GM23338 (cell line): ENCODE measurements around the gene CHD2. TPM values are rescaled to one million over a fixed set of nuclear protein-coding genes. Genes with fewer than 3 reads are reported as not detected.

Experiments used
- ATAC-seq: fragments of 200-7000 bp; cut with Tn5 transposase; 3 replicates; pipeline ENCODE4 v1.9.1; 2020
- DNase-seq: peaks from one replicate; pipeline ENCODE4 v3.0.0-alpha.2; 2015; ENCODE audit warnings: low spot score
- H2AFZ ChIP-seq: fragments of 200-600 bp; sonication (generic); 2 replicates; pipeline ENCODE4 v1.8.0; 2016; ENCODE audit warnings: antibody characterized with exemption, mild to moderate bottlenecking, moderate library complexity
- H3F3A ChIP-seq: fragments of 200-600 bp; sonication (generic); replicated peaks from 2 replicates; pipeline ENCODE4 v1.8.0; 2017; ENCODE audit warnings: antibody characterized with exemption, mixed run types, low read depth
- H3K27ac ChIP-seq: fragments of 200-600 bp; sonication (generic); 2 replicates; pipeline ENCODE4 v1.6.1; 2016; ENCODE audit warnings: low read depth
- H3K27me3 ChIP-seq: fragments of 200-600 bp; sonication (generic); 2 replicates; pipeline ENCODE4 v1.8.0; 2016; ENCODE audit warnings: mild to moderate bottlenecking, mixed run types, moderate library complexity; ENCODE audit not compliant: insufficient read depth
- H3K36me3 ChIP-seq: fragments of 200-600 bp; sonication (generic); 2 replicates; pipeline ENCODE4 v1.8.0; 2016; ENCODE audit warnings: mild to moderate bottlenecking; ENCODE audit not compliant: insufficient read depth
- H3K4me1 ChIP-seq: fragments of 200-600 bp; sonication (generic); 2 replicates; pipeline ENCODE4 v1.8.0; 2016; ENCODE audit warnings: mild to moderate bottlenecking, moderate library complexity; ENCODE audit not compliant: insufficient read depth
- H3K4me2 ChIP-seq: fragments of 200-600 bp; sonication (generic); 2 replicates; pipeline ENCODE4 v1.7.1; 2017; ENCODE audit warnings: mixed run types
- H3K4me3 ChIP-seq: fragments of 200-600 bp; sonication (generic); 2 replicates; pipeline ENCODE4 v1.6.1; 2016; ENCODE audit warnings: mixed run types
- H3K79me2 ChIP-seq: fragments of 200-600 bp; sonication (generic); replicated peaks from 2 replicates; pipeline ENCODE4 v1.8.0; 2017; ENCODE audit warnings: mild to moderate bottlenecking; ENCODE audit not compliant: insufficient read depth
- H3K9me2 ChIP-seq: fragments of 200-600 bp; sonication (generic); 2 replicates; pipeline ENCODE4 v1.8.0; 2017; ENCODE audit not compliant: insufficient read depth
- H4K20me1 ChIP-seq: fragments of 200-600 bp; sonication (generic); replicated peaks from 2 replicates; pipeline ENCODE4 v1.8.0; 2017; ENCODE audit warnings: mild to moderate bottlenecking; ENCODE audit not compliant: insufficient read depth
- H3K27ac Mint-ChIP-seq: 2 replicates; pipeline ENCODE4 v1.8.0; 2020; ENCODE audit warnings: inconsistent platforms, mild to moderate bottlenecking, moderate library complexity, mixed read lengths
- H3K27me3 Mint-ChIP-seq: 3 replicates; pipeline ENCODE4 v1.8.0; 2022; ENCODE audit warnings: low read depth, mild to moderate bottlenecking, moderate library complexity, mixed read lengths, inconsistent platforms; ENCODE audit not compliant: insufficient read depth, poor library complexity
- H3K36me3 Mint-ChIP-seq: 3 replicates; pipeline ENCODE4 v1.8.0; 2021; ENCODE audit warnings: low read depth, mild to moderate bottlenecking, inconsistent platforms, moderate library complexity, mixed read lengths
- H3K4me1 Mint-ChIP-seq: 3 replicates; pipeline ENCODE4 v1.8.0; 2020; ENCODE audit warnings: mild to moderate bottlenecking, inconsistent platforms, mixed read lengths
- H3K4me3 Mint-ChIP-seq: 3 replicates; pipeline ENCODE4 v1.8.0; 2021; ENCODE audit warnings: moderate library complexity, mild to moderate bottlenecking, inconsistent platforms, mixed read lengths
- H3K9me3 Mint-ChIP-seq: 3 replicates; pipeline ENCODE4 v1.8.0; 2020; ENCODE audit warnings: moderate library complexity, mild to moderate bottlenecking, inconsistent platforms, mixed read lengths
- CREB1 ChIP-seq: fragments of 250-450 bp; sonication (Bioruptor Pico); IDR thresholded peaks from 2 replicates; pipeline ENCODE4 v1.5.0; 2020; ENCODE audit warnings: low read depth, mild to moderate bottlenecking, moderate library complexity
- EZH2 ChIP-seq: fragments of 200-600 bp; sonication (generic); IDR thresholded peaks from one replicate; pipeline ENCODE4 v1.8.0; 2017; ENCODE audit warnings: antibody characterized with exemption, mild to moderate bottlenecking, low read depth; ENCODE audit not compliant: unreplicated experiment
- EZH2phosphoT487 ChIP-seq: fragments of 200-600 bp; sonication (generic); IDR thresholded peaks from one replicate; pipeline ENCODE4 v1.8.1; 2018; ENCODE audit warnings: antibody characterized with exemption; ENCODE audit not compliant: unreplicated experiment
- NANOG ChIP-seq: IDR thresholded peaks from 2 replicates; pipeline ENCODE4 v1.6.1; 2016; ENCODE audit warnings: antibody characterized with exemption, borderline replicate concordance
- POLR2AphosphoS5 ChIP-seq: IDR thresholded peaks from 2 replicates; pipeline ENCODE4 v1.6.1; 2016; ENCODE audit warnings: antibody characterized with exemption, low read depth
- STAT1 ChIP-seq: IDR thresholded peaks from one replicate; pipeline ENCODE4 v1.6.1; 2016; ENCODE audit warnings: antibody characterized with exemption; ENCODE audit not compliant: unreplicated experiment
- ZNF114 ChIP-seq: fragments of 250-450 bp; sonication (Bioruptor Pico); IDR thresholded peaks from 2 replicates; pipeline ENCODE4 v1.5.0; 2020; ENCODE audit warnings: mild to moderate bottlenecking, moderate library complexity
- ZNF331 ChIP-seq: fragments of 250-450 bp; sonication (Bioruptor Pico); IDR thresholded peaks from 2 replicates; pipeline ENCODE4 v1.5.0; 2020; ENCODE audit warnings: low read depth, mild to moderate bottlenecking, moderate library complexity
- polyA plus RNA-seq: library from polyadenylated mRNA; unstranded; fragments of >200 nt; fragmentation: Nextera tagmentation; extraction: Ambion mirVana; gene quantifications from 2 replicates; pipeline ENCODE4 v1.2.1, GENCODE V29; 2016
- total RNA-seq: library from RNA; depleted of rRNA; stranded (reverse); fragments of >200 nt; shearing (Covaris generic); gene quantifications from 2 replicates; pipeline ENCODE4 v1.2.3, GENCODE V29; 2014
- TF ChIP-seq, protein P1 (sequence below): IDR thresholded peaks from 2 replicates; pipeline ENCODE4 v1.6.1; 2016; ENCODE audit warnings: antibody characterized with exemption
- TF ChIP-seq, protein P2 (sequence below): IDR thresholded peaks from one replicate; pipeline ENCODE4 v1.6.1; 2018; ENCODE audit warnings: antibody characterized with exemption; ENCODE audit not compliant: unreplicated experiment
- TF ChIP-seq, protein P3 (sequence below), 2 experiments: fragments of 200-600 bp in 1 of 2; sonication (generic) in 1 of 2; conservative IDR thresholded peaks; 2 replicates each; pipeline versions ENCODE4 v1.5.1 to v1.6.1; 2016 to 2017; ENCODE audit warnings: antibody characterized with exemption in 2 of 2, low read depth in 2 of 2, mild to moderate bottlenecking in 2 of 2, moderate library complexity in 1 of 2
- TF ChIP-seq, protein P4 (sequence below): fragments of 250-450 bp; sonication (Bioruptor Pico); IDR thresholded peaks from 2 replicates; pipeline ENCODE4 v1.5.0; 2020; ENCODE audit warnings: mild to moderate bottlenecking, moderate library complexity

The CHD2 gene
- total and polyA plus RNA-seq, 2 experiments from 2014 or later = 119 to 130 TPM

DNA sequence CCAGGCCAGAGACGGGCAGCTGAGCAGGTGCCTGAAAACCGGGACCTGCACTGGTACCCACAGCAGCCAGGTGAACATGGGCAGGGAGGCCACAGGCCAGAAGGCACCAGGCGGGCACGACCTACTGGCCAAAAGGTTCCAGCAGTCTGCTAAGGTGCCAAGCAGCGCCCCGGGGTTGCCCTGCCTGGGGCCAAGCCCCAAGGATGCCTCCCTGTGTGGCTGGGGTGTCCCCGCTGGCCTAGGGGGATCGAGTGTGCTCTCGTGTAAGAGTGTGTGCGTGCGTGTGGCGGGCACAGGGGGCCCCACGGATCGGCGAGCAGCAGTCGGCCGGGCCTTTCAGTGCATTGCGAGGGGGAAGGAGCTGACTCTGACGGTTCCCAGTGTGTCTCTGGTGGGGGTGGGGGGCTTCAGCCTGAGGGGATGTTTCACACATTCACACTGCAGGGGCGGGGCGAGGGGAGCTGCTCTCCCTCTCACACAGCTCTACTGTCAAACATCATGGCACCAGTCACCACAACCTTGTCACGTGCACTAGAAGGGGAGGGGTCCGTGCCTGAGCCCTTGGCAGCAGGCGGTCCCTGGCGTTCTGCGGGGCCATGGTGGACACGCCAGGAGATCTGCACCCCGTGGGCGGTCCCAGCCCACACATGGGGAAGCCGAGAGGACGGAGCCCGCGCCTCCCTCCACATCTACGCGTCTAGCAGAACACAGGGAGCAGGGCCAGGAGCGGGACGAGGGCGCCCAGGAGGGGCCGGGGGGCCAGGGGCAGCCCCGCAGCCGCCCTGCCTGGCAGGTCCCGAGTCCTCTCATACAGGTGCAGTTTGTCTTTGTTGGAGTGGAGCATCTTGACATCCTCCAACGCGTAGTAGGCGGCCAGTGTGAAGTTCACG lies 144.4 kb downstream of the CHD2 start:
- Histone ChIP-seq H3K79me2 (no peaks in the 10 kb centered on the region), H4K20me1 (peaks cover 6% of the 10 kb centered on the region; the same call in 1 of the 2 replicates), H3K27me3 (no peaks in the 10 kb centered on the region), H2AFZ (no peak overlapping the region), H3K4me3 (no peak overlapping the region), H3K27ac (no peak overlapping the region), H3K4me2 (no peak overlapping the region), H3K9me2 (no peaks in the 10 kb centered on the region), H3F3A (no peaks in the 10 kb centered on the region), H3K36me3 (peaks cover 3% of the 10 kb centered on the region; the same call in 1 of the 2 replicates), H3K4me1 (no peaks in the 10 kb centered on the region)
- Mint-ChIP-seq H3K27me3 (peaks cover 18% of the 10 kb centered on the region), H3K27ac (no peak overlapping the region), H3K4me3 (no peak overlapping the region), H3K9me3 (peaks cover 18% of the 10 kb centered on the region), H3K4me1 (peaks cover 3% of the 10 kb centered on the region; the same call in 1 of the 3 replicates), H3K36me3 (peaks cover 69% of the 10 kb centered on the region)
- DNase-seq (no peak), ATAC-seq (no peak)
- TF ChIP-seq, protein P1, sequence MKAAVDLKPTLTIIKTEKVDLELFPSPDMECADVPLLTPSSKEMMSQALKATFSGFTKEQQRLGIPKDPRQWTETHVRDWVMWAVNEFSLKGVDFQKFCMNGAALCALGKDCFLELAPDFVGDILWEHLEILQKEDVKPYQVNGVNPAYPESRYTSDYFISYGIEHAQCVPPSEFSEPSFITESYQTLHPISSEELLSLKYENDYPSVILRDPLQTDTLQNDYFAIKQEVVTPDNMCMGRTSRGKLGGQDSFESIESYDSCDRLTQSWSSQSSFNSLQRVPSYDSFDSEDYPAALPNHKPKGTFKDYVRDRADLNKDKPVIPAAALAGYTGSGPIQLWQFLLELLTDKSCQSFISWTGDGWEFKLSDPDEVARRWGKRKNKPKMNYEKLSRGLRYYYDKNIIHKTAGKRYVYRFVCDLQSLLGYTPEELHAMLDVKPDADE = no peak
- TF ChIP-seq NANOG (no peak), EZH2phosphoT487 (no peak), ZNF331 (CRISPR knock-in tag) (no peak), CREB1 (CRISPR knock-in tag) (no peak), STAT1 (no peak), ZNF114 (CRISPR knock-in tag) (no peak), EZH2 (no peak), POLR2AphosphoS5 (no peak)
- TF ChIP-seq, protein P2, sequence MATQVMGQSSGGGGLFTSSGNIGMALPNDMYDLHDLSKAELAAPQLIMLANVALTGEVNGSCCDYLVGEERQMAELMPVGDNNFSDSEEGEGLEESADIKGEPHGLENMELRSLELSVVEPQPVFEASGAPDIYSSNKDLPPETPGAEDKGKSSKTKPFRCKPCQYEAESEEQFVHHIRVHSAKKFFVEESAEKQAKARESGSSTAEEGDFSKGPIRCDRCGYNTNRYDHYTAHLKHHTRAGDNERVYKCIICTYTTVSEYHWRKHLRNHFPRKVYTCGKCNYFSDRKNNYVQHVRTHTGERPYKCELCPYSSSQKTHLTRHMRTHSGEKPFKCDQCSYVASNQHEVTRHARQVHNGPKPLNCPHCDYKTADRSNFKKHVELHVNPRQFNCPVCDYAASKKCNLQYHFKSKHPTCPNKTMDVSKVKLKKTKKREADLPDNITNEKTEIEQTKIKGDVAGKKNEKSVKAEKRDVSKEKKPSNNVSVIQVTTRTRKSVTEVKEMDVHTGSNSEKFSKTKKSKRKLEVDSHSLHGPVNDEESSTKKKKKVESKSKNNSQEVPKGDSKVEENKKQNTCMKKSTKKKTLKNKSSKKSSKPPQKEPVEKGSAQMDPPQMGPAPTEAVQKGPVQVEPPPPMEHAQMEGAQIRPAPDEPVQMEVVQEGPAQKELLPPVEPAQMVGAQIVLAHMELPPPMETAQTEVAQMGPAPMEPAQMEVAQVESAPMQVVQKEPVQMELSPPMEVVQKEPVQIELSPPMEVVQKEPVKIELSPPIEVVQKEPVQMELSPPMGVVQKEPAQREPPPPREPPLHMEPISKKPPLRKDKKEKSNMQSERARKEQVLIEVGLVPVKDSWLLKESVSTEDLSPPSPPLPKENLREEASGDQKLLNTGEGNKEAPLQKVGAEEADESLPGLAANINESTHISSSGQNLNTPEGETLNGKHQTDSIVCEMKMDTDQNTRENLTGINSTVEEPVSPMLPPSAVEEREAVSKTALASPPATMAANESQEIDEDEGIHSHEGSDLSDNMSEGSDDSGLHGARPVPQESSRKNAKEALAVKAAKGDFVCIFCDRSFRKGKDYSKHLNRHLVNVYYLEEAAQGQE = no peak
- TF ChIP-seq, protein P3, sequence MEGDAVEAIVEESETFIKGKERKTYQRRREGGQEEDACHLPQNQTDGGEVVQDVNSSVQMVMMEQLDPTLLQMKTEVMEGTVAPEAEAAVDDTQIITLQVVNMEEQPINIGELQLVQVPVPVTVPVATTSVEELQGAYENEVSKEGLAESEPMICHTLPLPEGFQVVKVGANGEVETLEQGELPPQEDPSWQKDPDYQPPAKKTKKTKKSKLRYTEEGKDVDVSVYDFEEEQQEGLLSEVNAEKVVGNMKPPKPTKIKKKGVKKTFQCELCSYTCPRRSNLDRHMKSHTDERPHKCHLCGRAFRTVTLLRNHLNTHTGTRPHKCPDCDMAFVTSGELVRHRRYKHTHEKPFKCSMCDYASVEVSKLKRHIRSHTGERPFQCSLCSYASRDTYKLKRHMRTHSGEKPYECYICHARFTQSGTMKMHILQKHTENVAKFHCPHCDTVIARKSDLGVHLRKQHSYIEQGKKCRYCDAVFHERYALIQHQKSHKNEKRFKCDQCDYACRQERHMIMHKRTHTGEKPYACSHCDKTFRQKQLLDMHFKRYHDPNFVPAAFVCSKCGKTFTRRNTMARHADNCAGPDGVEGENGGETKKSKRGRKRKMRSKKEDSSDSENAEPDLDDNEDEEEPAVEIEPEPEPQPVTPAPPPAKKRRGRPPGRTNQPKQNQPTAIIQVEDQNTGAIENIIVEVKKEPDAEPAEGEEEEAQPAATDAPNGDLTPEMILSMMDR (conservative IDR thresholded peaks at IDR 0.05; ENCODE audit: low read depth in 2 of 2) = no peak
- TF ChIP-seq, protein P4, sequence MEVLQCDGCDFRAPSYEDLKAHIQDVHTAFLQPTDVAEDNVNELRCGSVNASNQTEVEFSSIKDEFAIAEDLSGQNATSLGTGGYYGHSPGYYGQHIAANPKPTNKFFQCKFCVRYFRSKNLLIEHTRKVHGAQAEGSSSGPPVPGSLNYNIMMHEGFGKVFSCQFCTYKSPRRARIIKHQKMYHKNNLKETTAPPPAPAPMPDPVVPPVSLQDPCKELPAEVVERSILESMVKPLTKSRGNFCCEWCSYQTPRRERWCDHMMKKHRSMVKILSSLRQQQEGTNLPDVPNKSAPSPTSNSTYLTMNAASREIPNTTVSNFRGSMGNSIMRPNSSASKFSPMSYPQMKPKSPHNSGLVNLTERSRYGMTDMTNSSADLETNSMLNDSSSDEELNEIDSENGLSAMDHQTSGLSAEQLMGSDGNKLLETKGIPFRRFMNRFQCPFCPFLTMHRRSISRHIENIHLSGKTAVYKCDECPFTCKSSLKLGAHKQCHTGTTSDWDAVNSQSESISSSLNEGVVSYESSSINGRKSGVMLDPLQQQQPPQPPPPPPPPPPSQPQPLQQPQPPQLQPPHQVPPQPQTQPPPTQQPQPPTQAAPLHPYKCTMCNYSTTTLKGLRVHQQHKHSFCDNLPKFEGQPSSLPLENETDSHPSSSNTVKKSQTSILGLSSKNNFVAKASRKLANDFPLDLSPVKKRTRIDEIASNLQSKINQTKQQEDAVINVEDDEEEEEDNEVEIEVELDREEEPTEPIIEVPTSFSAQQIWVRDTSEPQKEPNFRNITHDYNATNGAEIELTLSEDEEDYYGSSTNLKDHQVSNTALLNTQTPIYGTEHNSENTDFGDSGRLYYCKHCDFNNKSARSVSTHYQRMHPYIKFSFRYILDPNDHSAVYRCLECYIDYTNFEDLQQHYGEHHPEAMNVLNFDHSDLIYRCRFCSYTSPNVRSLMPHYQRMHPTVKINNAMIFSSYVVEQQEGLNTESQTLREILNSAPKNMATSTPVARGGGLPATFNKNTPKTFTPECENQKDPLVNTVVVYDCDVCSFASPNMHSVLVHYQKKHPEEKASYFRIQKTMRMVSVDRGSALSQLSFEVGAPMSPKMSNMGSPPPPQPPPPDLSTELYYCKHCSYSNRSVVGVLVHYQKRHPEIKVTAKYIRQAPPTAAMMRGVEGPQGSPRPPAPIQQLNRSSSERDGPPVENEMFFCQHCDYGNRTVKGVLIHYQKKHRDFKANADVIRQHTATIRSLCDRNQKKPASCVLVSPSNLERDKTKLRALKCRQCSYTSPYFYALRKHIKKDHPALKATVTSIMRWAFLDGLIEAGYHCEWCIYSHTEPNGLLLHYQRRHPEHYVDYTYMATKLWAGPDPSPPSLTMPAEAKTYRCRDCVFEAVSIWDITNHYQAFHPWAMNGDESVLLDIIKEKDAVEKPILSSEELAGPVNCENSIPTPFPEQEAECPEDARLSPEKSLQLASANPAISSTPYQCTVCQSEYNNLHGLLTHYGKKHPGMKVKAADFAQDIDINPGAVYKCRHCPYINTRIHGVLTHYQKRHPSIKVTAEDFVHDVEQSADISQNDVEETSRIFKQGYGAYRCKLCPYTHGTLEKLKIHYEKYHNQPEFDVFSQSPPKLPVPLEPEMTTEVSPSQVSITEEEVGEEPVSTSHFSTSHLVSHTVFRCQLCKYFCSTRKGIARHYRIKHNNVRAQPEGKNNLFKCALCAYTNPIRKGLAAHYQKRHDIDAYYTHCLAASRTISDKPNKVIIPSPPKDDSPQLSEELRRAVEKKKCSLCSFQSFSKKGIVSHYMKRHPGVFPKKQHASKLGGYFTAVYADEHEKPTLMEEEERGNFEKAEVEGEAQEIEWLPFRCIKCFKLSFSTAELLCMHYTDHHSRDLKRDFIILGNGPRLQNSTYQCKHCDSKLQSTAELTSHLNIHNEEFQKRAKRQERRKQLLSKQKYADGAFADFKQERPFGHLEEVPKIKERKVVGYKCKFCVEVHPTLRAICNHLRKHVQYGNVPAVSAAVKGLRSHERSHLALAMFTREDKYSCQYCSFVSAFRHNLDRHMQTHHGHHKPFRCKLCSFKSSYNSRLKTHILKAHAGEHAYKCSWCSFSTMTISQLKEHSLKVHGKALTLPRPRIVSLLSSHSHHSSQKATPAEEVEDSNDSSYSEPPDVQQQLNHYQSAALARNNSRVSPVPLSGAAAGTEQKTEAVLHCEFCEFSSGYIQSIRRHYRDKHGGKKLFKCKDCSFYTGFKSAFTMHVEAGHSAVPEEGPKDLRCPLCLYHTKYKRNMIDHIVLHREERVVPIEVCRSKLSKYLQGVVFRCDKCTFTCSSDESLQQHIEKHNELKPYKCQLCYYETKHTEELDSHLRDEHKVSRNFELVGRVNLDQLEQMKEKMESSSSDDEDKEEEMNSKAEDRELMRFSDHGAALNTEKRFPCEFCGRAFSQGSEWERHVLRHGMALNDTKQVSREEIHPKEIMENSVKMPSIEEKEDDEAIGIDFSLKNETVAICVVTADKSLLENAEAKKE = no peak
